Endothelial cell of umbilical vein (primary cell): ENCODE measurements around the gene MFAP2. TPM values are rescaled to one million over a fixed set of nuclear protein-coding genes. Genes with fewer than 3 reads are reported as not detected.

Source experiments
- BruUV-seq: library from RNA; stranded (reverse); fragments of 400-500 nt; replicated peaks from 2 replicates; lab custom pipeline; 2021; lab: Mats Ljungman, UMichigan
- CTCF ChIA-PET: fragments of 300-600, 350-600 bp; sonication (Branson Sonifier 250); formaldehyde crosslinking; loops from one replicate; lab custom pipeline; 2021; ENCODE audit warnings: antibody characterized with exemption, inconsistent platforms; lab: Charles Lee
- POLR2A ChIA-PET: fragments of 300-600, 350-600 bp; sonication (Branson Sonifier 250); formaldehyde crosslinking; loops from one replicate; lab custom pipeline; 2021; ENCODE audit warnings: antibody characterized with exemption, inconsistent platforms; lab: Charles Lee
- DNase-seq: peaks from one replicate; pipeline ENCODE4 v3.0.0-alpha.2; 2011; ENCODE audit warnings: low read depth, low spot score
- FAIRE-seq: peaks from 2 replicates; lab custom pipeline; 2011; peaks lifted over from hg19 to GRCh38; lab: Jason Lieb, UNC
- H2AFZ ChIP-seq: 2 replicates; pipeline ENCODE4 v1.6.0; 2012; ENCODE audit warnings: low read depth, low read length, control low read depth, inconsistent platforms
- H3K27ac ChIP-seq: 2 replicates; pipeline ENCODE4 v1.5.1; 2011; ENCODE audit warnings: low read depth, mild to moderate bottlenecking, control low read depth, low read length, moderate library complexity; ENCODE audit not compliant: insufficient read depth
- H3K27me3 ChIP-seq, 2 experiments: 2 replicates each; pipeline versions ENCODE4 v1.6.0 to v1.6.1; 2011; ENCODE audit warnings: low read length in 2 of 2, mixed read lengths in 1 of 2; ENCODE audit not compliant: control insufficient read depth in 2 of 2, insufficient read depth in 2 of 2
- H3K36me3 ChIP-seq, 2 experiments: 2 replicates in 1 of 2; 3 replicates in 1 of 2; pipeline ENCODE4 v1.5.1; 2011; ENCODE audit warnings: low read length in 2 of 2, mild to moderate bottlenecking in 1 of 2, moderate library complexity in 1 of 2; ENCODE audit not compliant: control insufficient read depth in 2 of 2, insufficient read depth in 2 of 2; ENCODE audit errors: extremely low read depth in 1 of 2
- H3K4me1 ChIP-seq: 3 replicates; pipeline ENCODE4 v1.5.1; 2011; ENCODE audit warnings: mild to moderate bottlenecking, low read length; ENCODE audit not compliant: control insufficient read depth, insufficient read depth; ENCODE audit errors: extremely low read depth
- H3K4me2 ChIP-seq: 2 replicates; pipeline ENCODE4 v1.6.1; 2011; ENCODE audit warnings: low read length, control low read depth, mixed read lengths; ENCODE audit not compliant: insufficient read depth
- H3K4me3 ChIP-seq, 3 experiments: fragments of 200-600 bp in 1 of 3; sonication (generic), shearing (Covaris generic) in 1 of 3; replicated peaks in 1 of 3; 2 replicates each; pipeline ENCODE4 v1.5.1; 2011 to 2016; ENCODE audit warnings: control low read depth in 3 of 3, low read length in 3 of 3, mild to moderate bottlenecking in 2 of 3, inconsistent platforms in 1 of 3, low read depth in 1 of 3, moderate library complexity in 1 of 3; ENCODE audit not compliant: insufficient read depth in 1 of 3
- H3K79me2 ChIP-seq: 2 replicates; pipeline ENCODE4 v1.6.0; 2012; ENCODE audit warnings: low read length, inconsistent platforms; ENCODE audit not compliant: control insufficient read depth, insufficient read depth
- H3K9ac ChIP-seq: replicated peaks from 2 replicates; pipeline ENCODE3; 2011; ENCODE audit warnings: low read length, control low read depth; ENCODE audit not compliant: insufficient read depth; ENCODE audit errors: extremely low read depth
- H3K9me1 ChIP-seq: replicated peaks from 3 replicates; pipeline ENCODE4 v1.6.0; 2011; ENCODE audit warnings: mild to moderate bottlenecking, low read length; ENCODE audit not compliant: control insufficient read depth, insufficient read depth; ENCODE audit errors: extremely low read depth
- H3K9me3 ChIP-seq: replicated peaks from 2 replicates; pipeline ENCODE4 v1.5.1; 2012; ENCODE audit warnings: low read length, inconsistent platforms; ENCODE audit not compliant: control insufficient read depth, insufficient read depth
- H4K20me1 ChIP-seq: replicated peaks from 2 replicates; pipeline ENCODE3; 2011; ENCODE audit warnings: mild to moderate bottlenecking, low read length; ENCODE audit not compliant: control insufficient read depth, insufficient read depth; ENCODE audit errors: extremely low read depth
- CTCF ChIP-seq, 2 donors: IDR thresholded peaks; 1 replicate in 1 of 2; 2 replicates in 1 of 2; pipeline ENCODE4 v1.5.1; 2011; ENCODE audit warnings: low read length in 2 of 2, mild to moderate bottlenecking in 2 of 2, moderate library complexity in 2 of 2, control low read depth in 1 of 2, inconsistent platforms in 1 of 2, low read depth in 1 of 2; ENCODE audit not compliant: insufficient read depth in 1 of 2; ENCODE audit errors: extremely low read depth in 1 of 2
- EZH2 ChIP-seq: IDR thresholded peaks from 2 replicates; pipeline ENCODE4 v1.6.1; 2012; ENCODE audit warnings: borderline replicate concordance, low read depth, mild to moderate bottlenecking, moderate library complexity, low read length, inconsistent platforms; ENCODE audit not compliant: severe bottlenecking
- GATA2 ChIP-seq: IDR thresholded peaks from 2 replicates; pipeline ENCODE4 v1.7.0; 2011; ENCODE audit warnings: low read depth, mild to moderate bottlenecking, moderate library complexity, mixed read lengths, low read length; ENCODE audit not compliant: insufficient read length, insufficient read depth
- JUN ChIP-seq: IDR thresholded peaks from 2 replicates; pipeline ENCODE4 v1.6.1; 2011; ENCODE audit warnings: borderline replicate concordance, low read depth; ENCODE audit not compliant: insufficient read length, insufficient read depth
- POLR2A ChIP-seq: IDR thresholded peaks from 2 replicates; pipeline ENCODE4 v1.6.1; 2012; ENCODE audit warnings: low read depth, mild to moderate bottlenecking, control low read depth, low read length
- dilution Hi-C: fragments of 300-500 bp; cut with MboI; formaldehyde crosslinking; loops from one replicate; pipeline ENCODE4 v1.15.0; 2019; ENCODE audit warnings: low sequenced_read_pairs; ENCODE audit not compliant: extremely low pct_ligation_motif_present
- intact Hi-C: fragments of 100-400 bp; cut with micrococcal nuclease; formaldehyde crosslinking; loops from one replicate; pipeline ENCODE4 v1.10.0; 2022
- polyA plus RNA-seq, 4 experiments: library from polyadenylated mRNA; depleted of rRNA in 3 of 4; stranded (reverse) in 3 of 4; unstranded in 1 of 4; fragments of >200 nt; gene quantifications; 2 replicates each; pipeline versions ENCODE4 v1.2.1 to v1.2.3, GENCODE V29; 2011 to 2012; ENCODE audit warnings: missing spikeins in 1 of 4
- total RNA-seq: library from RNA; stranded (reverse); gene quantifications from 2 replicates; pipeline ENCODE4 v1.2.3, GENCODE V29; 2021
- TF ChIP-seq, protein P1 (sequence below): IDR thresholded peaks from 2 replicates; pipeline ENCODE4 v1.6.1; 2011; ENCODE audit not compliant: insufficient read depth, insufficient read length

MFAP2 gene
- total and polyA plus RNA-seq, 2 donors (not counting 3 experiments of a cell fraction or from before 2014, with no cell fraction given), result 37.9 to 138 TPM

DNA sequence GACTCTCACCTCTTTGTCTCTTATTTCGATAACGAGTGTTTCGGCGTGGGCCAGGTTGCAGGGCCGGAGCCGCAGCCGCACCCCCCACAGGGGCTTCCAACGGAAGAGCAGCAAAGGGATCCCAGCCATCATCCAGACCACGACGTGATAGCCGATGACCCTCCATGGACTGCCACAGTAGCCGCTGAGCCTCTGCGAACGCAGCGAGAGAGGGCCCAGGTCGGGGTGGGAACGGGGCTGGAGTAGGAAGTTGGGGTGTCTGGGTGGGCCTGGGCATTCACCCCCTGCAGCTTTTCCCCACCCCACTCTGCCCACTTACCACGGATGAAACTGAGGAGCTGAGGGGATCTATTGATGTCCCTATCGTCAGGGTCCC lies 24.9 kb upstream of the MFAP2 start:
- peaks cover 0 to 18% of the 10 kb centered on the region in 2 experiments for H3K36me3 ChIP-seq
- H3K79me2 ChIP-seq, result no peaks in the 10 kb centered on the region
- intact Hi-C loops (no loop called here), dilution Hi-C loops (no loop called here)
- no peak overlapping the region for H3K4me3 ChIP-seq
- H3K27ac ChIP-seq, result no peak overlapping the region
- no peaks in the 10 kb centered on the region for H4K20me1 ChIP-seq
- POLR2A ChIA-PET, result no interaction called here
- FAIRE-seq (no peak), DNase-seq (no peak)
- H3K9ac ChIP-seq, result no peak overlapping the region
- H3K4me2 ChIP-seq, result no peak overlapping the region
- H3K9me3 ChIP-seq, result no peaks in the 10 kb centered on the region
- no peaks in the 10 kb centered on the region for H3K27me3 ChIP-seq
- H3K9me1 ChIP-seq, result no peaks in the 10 kb centered on the region
- H3K4me1 ChIP-seq, result peaks cover 8% of the 10 kb centered on the region
- CTCF ChIA-PET, result interaction anchor here (1.2 to 1.4 kb wide), 2 partner anchors 38 to 42 kb away, joined by 3 read pairs; no protein-coding TSS in a partner anchor
- no TSS peak for BruUV-seq
- H2AFZ ChIP-seq, result no peak overlapping the region
- TF ChIP-seq EZH2 (no peak), CTCF (IDR thresholded peaks at IDR 0.05; ENCODE audit: extremely low read depth in 1 of 2, insufficient read depth in 1 of 2, low read depth in 1 of 2, low read length in 2 of 2) (no peak), JUN (no peak), GATA2 (no peak), POLR2A (no peak)
- TF ChIP-seq, protein P1, sequence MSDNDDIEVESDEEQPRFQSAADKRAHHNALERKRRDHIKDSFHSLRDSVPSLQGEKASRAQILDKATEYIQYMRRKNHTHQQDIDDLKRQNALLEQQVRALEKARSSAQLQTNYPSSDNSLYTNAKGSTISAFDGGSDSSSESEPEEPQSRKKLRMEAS, result no peak
